Prostate gland (tissue), 2 donors: Measurements from ENCODE around the gene SPANXA1. TPM values are rescaled to one million over a fixed set of nuclear protein-coding genes. Genes with fewer than 3 reads are reported as not detected.
"Not testable (repeated sequence)": the region's sequence is repeated elsewhere in the genome, so short reads cannot be mapped to it uniquely, and the experiment has no call there.

Experiments used
- DNase-seq: peaks from one replicate; pipeline ENCODE4 v3.0.0-alpha.2; 2019; ENCODE audit warnings: low spot score
- H3K27ac ChIP-seq, 2 donors: fragments of 200-600 bp; sonication (generic); 2 replicates each; pipeline ENCODE4 v1.5.1; 2017 to 2019
- H3K27me3 ChIP-seq: fragments of 200-600 bp; sonication (generic); replicated peaks from 2 replicates; pipeline ENCODE4 v1.5.1; 2019; ENCODE audit not compliant: insufficient read depth
- H3K36me3 ChIP-seq, 2 donors: fragments of 200-600 bp; sonication (generic); 1 replicate in 1 of 2; 2 replicates in 1 of 2; pipeline versions ENCODE4 v1.5.1 to v1.8.1; 2017 to 2019
- H3K4me1 ChIP-seq: fragments of 200-600 bp; sonication (generic); replicated peaks from 2 replicates; pipeline ENCODE4 v1.5.1; 2019
- H3K4me3 ChIP-seq, 2 donors: fragments of 200-600 bp; sonication (generic); 2 replicates each; pipeline ENCODE4 v1.5.1; 2017 to 2019
- H3K9me3 ChIP-seq: fragments of 200-600 bp; sonication (generic); 2 replicates; pipeline ENCODE4 v1.5.1; 2017
- CTCF ChIP-seq, 4 experiments: fragments of 200-600 bp in 2 of 4; fragments of 450-650 bp in 2 of 4; sonication (generic) in 2 of 4; IDR thresholded peaks; 1 replicate in 3 of 4; 2 replicates in 1 of 4; pipeline ENCODE4 v1.5.1; 2016 to 2019; ENCODE audit warnings: antibody characterized with exemption in 4 of 4, mild to moderate bottlenecking in 2 of 4, moderate library complexity in 2 of 4
- POLR2A ChIP-seq: fragments of 450-650 bp; IDR thresholded peaks from one replicate; pipeline ENCODE4 v1.6.1; 2016; ENCODE audit warnings: antibody characterized with exemption, mild to moderate bottlenecking
- POLR2AphosphoS5 ChIP-seq: sonication (generic); formaldehyde crosslinking; IDR thresholded peaks from one replicate; pipeline ENCODE4 v1.6.1; 2017; ENCODE audit warnings: antibody characterized with exemption
- WGBS: methylation state at CpG from one replicate; pipeline ENCODE4 v1.1.5; 2018; 5-methylcytosine and 5-hydroxymethylcytosine counted together
- intact Hi-C: fragments of 100-400 bp; cut with DNase I; formaldehyde crosslinking; loops from one replicate; pipeline ENCODE4 v1.14.2; 2022
- total RNA-seq, 2 donors: library from RNA; depleted of rRNA; stranded (reverse); fragments of >200 nt; gene quantifications; one replicate each; pipeline ENCODE4 v1.1.0, GENCODE V29; 2016

Gene SPANXA1
- total RNA-seq = 1 to 10 TPM in 1 of 2 donors, not detected in 1; 3.2 TPM

- H3K36me3 ChIP-seq, intact Hi-C loops, H3K4me3 ChIP-seq, H3K4me1 ChIP-seq, H3K27ac ChIP-seq, H3K9me3 ChIP-seq, H3K27me3 ChIP-seq, DNase-seq: not testable (repeated sequence)
- no CpG with 5 or more reads among the region's 10 CpGs for WGBS
Observed at GRCh38 chrX:141584638-141585037, at the start of gene SPANXA1. Gene SPANXA1, minus strand, starts transcription at chrX:141584738. Its CDS starts 60 bp downstream, at chrX:141584678.

GRCh38 chrX:141632124-141632523 lies 47.6 kb upstream of the SPANXA1 start:
- Histone ChIP-seq H3K36me3 (no peaks in the 10 kb centered on the region), H3K4me1 (no peaks in the 10 kb centered on the region), H3K27me3 (no peaks in the 10 kb centered on the region), H3K27ac (no peak overlapping the region), H3K9me3 (no peaks in the 10 kb centered on the region), H3K4me3 (no peak overlapping the region)
- no peak for DNase-seq
- intact Hi-C loops = no loop called here
- TF ChIP-seq POLR2A (no peak), POLR2AphosphoS5 (no peak)

GRCh38 chrX:141619336-141619735 lies 34.8 kb upstream of the SPANXA1 start:
- WGBS = 94% methylated on average over 2 of the region's 2 CpGs
- intact Hi-C loops = no loop called here

GRCh38 chrX:141609111-141609510 lies 24.6 kb upstream of the SPANXA1 start:
- no peak for TF ChIP-seq POLR2AphosphoS5
- TF ChIP-seq POLR2A = no peak
- TF ChIP-seq CTCF (IDR thresholded peaks at IDR 0.05) = no peak
- Histone ChIP-seq H3K36me3 (no peaks in the 10 kb centered on the region), H3K4me1 (no peaks in the 10 kb centered on the region), H3K27ac (no peak overlapping the region), H3K27me3 (no peaks in the 10 kb centered on the region), H3K9me3 (no peaks in the 10 kb centered on the region), H3K4me3 (no peak overlapping the region)
- DNase-seq = no peak
- intact Hi-C loops = no loop called here
- 91% methylated on average over 1 of the region's 1 CpG for WGBS

More at GRCh38 chrX:141619336-141619735, 34.8 kb upstream of the SPANXA1 start:
- TF ChIP-seq POLR2A = no peak
- TF ChIP-seq CTCF (IDR thresholded peaks at IDR 0.05) = no peak
- TF ChIP-seq POLR2AphosphoS5 = no peak
- no peak overlapping the region for H3K27ac ChIP-seq
- H3K4me3 ChIP-seq = no peak overlapping the region
- DNase-seq = no peak
- H3K4me1 ChIP-seq = no peaks in the 10 kb centered on the region
- no peaks in the 10 kb centered on the region for H3K36me3 ChIP-seq
- no peaks in the 10 kb centered on the region for H3K9me3 ChIP-seq
- H3K27me3 ChIP-seq = no peaks in the 10 kb centered on the region

GRCh38 chrX:141589408-141589807 lies 4.9 kb upstream of the SPANXA1 start, which contains the start of gene SPANXA2:
Gene SPANXA2, plus strand, starts transcription at chrX:141589708. Its CDS starts 60 bp downstream, at chrX:141589768.
- H3K4me1 ChIP-seq, DNase-seq, H3K36me3 ChIP-seq, intact Hi-C loops, H3K27me3 ChIP-seq, H3K4me3 ChIP-seq, H3K27ac ChIP-seq, H3K9me3 ChIP-seq: not testable (repeated sequence)
- no CpG with 5 or more reads among the region's 10 CpGs for WGBS

- WGBS = no CpG with 5 or more reads among the region's 16 CpGs
- not testable (repeated sequence) for DNase-seq
Observed at GRCh38 chrX:141542551-141542950, 42.0 kb downstream of the SPANXA1 start.

More at GRCh38 chrX:141542551-141542950, 42.0 kb downstream of the SPANXA1 start:
- H3K27me3 ChIP-seq, H3K4me1 ChIP-seq, H3K4me3 ChIP-seq, H3K36me3 ChIP-seq, H3K9me3 ChIP-seq, intact Hi-C loops, H3K27ac ChIP-seq: not testable (repeated sequence)

Other genes starting within 250 kb of the SPANXA1 start
- gene SPANXA2, start 5.0 kb upstream of the SPANXA1 start, total RNA-seq = 1 to 10 TPM in 1 of 2 donors, not detected in 1; 3.2 TPM
- not detected for gene SPANXD, start 114.0 kb upstream of the SPANXA1 start, total RNA-seq